ENCODE measurements around the gene HOXB8. TPM values are rescaled to one million over a fixed set of nuclear protein-coding genes. Genes with fewer than 3 reads are reported as not detected.

Gene HOXB8
- total and polyA plus RNA-seq, 2 of the 13 experiments (the other 11 are each of a cell fraction or from before 2014, with no cell fraction given) = not detected

- no peak for TF ChIP-seq NFAT5 (CRISPR knock-in tag; IDR thresholded peaks at IDR 0.05)
- TF ChIP-seq ZNF687 (CRISPR knock-in tag; IDR thresholded peaks at IDR 0.05) = peak; percentile 31; the same call in 1 of the 2 replicates
- TF ChIP-seq ZNF354B (CRISPR knock-in tag; IDR thresholded peaks at IDR 0.05) = no peak
- peak; percentile 56; the same call in 1 of the 2 replicates for TF ChIP-seq MTF2 (CRISPR knock-in tag; IDR thresholded peaks at IDR 0.05; ENCODE audit: borderline replicate concordance)
- TF ChIP-seq CTCF (CRISPR knock-in tag; IDR thresholded peaks at IDR 0.05) = peak; percentile 92
- peak; percentile 71; the same call in 1 of the 2 replicates for TF ChIP-seq KDM2A (CRISPR knock-in tag; IDR thresholded peaks at IDR 0.05; ENCODE audit: borderline replicate concordance, low read depth)
- TF ChIP-seq ZNF318 (CRISPR knock-in tag; IDR thresholded peaks at IDR 0.05) = no peak
Observed at GRCh38 chr17:48593840-48594537, 21.1 kb downstream of the HOXB8 start (continued).

Measured in HepG2 (cell line).